Raji (cell line): Measurements from ENCODE around the gene SH3GL1.

ENCODE experiments used
- POLR2A ChIP-seq: IDR thresholded peaks from 2 replicates; pipeline ENCODE4 v1.6.1; 2011; ENCODE audit warnings: low read depth, low read length, control low read depth; ENCODE audit not compliant: insufficient read depth

Gene SH3GL1

DNA sequence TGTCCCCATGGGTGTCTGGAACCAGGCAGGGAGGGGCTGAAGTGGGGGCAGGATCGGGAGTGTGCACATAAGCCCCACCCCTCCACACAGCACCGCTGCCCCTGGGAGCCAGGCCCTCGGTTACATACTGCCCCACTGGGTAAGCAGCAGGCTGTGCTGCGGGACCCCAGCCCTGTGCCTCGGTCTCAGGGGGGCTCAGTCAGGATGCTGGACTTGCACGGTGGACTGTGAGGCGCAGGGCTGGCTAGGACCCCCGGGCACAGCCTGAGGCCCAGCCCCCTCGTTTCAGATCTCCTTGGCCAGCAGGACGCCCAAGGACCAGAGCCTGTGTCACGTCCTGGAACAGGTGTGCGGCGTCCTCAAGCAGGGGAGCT is 40.7 kb downstream of the SH3GL1 start:
- no peak for TF ChIP-seq POLR2A

DNA sequence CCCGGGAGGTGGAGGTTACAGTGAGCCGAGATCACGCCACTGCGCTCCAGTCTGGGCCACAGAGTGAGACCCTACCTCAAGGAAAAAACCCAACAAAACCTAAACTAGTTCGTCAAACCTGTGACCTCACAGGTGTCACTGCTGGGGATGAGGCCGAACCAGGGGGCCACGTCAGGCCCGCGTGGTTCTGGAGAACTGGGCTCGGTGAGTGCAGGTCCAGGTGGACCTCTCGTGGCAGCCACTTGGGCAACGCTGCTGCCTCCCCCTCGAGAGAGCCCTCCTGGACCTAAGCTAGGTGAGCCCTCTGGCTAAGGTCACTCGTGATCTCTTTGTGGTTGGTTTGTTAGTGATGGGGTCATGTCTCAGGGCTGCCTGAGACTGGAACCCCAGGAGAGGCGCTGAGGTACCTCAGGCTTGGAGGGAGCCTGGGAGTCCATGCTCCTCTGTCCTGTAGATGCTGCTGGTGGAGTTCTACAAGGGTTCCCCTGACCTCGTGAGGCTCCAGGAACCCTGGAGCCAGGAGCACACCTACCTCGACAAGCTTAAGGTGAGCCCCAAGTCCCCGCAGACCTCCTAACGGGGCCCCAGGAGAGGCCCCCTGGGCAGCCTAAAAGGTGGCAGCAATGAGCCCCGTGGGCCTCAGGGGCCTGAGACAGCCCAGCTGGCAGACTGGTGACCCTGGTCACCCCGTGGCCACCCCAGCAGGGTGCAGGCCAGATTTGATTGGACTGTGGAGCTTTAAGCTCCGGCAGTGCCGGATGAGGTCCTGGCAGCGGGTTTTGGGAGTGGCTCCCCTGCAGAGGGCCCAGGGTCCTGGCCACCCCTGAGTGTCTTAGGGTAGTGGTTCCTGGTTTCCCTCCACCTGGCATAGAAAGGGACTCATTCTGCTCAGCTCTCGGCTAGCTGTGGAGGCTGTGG is 41.4 kb downstream of the SH3GL1 start:
- no peak for TF ChIP-seq POLR2A

DNA sequence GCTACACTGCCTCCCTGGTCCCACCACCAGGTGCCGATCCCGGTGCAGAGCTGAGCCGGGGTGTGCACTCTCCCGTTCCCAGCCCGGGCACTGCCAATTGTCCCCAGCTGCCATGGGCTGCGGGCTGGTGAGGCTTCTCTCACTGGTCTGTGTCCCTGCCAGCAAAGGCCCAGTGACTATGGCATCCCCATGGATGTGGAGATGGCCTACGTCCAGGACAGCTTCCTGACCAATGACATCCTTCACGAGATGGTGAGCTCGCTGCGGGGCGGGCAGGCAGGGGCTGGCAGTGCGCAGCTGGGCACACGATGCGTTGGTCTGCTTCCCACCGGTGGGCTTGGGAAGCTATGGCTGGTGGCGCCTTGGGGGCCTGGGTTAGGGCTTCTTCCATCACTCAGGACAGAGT is 42.4 kb downstream of the SH3GL1 start:
- no peak for TF ChIP-seq POLR2A

DNA sequence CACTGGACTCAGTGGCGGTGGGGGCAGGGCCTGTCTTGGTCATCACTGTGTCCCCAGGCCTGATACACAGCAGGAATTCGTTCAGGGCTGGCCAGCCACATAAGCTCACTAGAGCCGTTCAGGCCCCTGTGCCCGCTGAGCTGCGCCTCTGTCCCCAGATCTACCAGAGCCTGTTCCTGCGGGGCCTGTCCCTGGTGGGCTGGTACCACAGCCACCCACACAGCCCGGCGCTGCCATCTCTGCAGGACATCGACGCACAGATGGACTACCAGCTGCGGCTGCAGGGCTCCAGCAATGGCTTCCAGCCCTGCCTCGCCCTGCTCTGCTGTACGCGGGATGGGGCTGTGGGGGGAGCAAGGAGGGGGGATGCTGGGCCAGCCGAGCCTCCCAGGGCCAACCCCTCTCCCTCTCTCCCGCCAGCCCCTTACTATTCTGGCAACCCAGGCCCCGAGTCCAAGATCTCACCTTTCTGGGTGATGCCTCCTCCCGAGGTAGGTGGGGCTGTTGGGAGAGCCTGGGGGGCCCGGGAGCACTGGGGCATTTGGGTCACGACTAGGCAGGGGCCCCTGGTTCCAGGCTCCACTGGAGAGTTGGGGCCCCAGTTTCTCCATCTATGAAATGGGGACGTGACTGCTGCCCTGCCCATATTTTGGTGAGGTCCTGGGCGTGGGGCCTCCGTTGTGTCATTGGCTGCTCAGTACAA is 43.1 kb downstream of the SH3GL1 start:
- no peak for TF ChIP-seq POLR2A

DNA sequence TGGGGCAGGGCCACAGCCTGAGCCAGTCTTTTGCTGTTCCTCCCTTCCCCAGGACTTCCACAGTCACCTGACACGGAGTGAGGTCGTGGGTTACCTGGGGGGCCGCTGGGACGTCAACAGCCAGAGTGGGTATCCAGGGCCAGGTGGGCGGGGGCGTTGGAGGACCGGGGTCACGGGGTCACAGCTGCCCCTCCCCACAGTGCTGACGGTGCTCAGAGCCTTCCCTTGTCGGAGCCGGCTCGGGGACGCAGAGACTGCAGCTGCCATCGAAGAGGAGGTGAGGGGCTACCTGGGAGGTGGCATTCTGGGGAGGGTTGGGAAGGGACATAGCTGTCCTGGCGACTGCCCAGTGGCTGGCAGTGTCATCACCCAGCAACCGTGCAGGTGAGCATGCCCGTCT is 45.5 kb downstream of the SH3GL1 start:
- no peak for TF ChIP-seq POLR2A

DNA sequence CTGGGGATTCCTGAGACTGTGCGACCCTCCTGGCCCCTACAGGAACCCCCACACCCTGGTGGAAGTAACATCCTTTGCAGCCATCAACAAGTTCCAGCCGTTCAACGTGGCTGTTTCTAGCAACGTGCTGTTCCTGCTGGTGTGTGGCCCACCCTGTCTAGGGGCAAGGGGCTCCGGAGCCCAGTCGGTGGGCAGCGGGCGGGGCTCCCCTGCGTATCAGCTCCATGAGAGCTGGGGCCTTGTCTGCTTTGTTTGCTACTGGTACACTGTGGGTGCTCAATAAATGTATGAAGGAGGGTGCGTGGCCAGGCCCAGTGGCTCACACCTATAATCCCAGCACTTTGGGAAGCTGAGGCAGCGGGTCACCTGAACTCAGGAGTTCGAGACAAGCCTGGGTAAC is 46.1 kb downstream of the SH3GL1 start:
- TF ChIP-seq POLR2A: no peak

DNA sequence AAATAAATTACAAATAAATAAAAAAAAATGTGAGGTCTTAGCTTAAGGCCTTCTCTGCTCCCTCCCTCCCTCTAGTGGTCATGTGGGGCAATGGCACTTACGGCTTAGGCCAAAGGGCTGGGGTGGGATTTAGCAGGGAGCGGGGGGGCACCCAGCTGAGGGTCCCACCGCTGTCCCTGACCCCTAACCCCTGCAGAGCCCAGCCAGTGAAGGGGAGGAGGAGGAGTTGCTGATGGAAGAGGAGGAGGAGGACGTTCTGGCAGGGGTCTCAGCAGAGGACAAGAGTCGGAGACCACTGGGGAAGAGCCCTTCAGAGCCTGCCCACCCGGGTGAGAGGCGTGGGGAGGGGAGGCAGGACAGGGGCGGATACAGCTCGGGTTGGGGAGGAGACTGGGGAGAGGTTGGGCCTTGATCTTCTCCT is 47.6 kb downstream of the SH3GL1 start:
- TF ChIP-seq POLR2A: no peak

DNA sequence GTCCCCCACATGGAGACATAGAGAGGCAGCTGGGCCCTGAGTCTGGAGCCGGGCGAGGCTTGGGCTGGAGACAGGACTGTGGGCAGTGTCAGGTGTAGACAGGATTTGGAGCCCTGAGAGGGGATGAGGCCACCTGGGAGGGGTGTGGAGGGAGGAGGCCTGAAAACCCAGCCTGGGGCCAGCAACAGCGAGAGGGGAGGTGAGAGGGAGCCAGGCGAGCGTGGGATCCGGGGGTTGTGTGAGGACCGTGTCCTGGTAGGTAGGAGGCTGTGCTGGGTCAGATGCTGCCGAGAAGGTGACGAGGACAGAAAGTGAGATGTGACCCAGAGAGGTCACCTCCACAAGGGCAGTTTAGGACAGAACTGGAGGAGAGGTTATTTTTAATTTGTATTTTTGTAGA is 49.6 kb downstream of the SH3GL1 start:
- TF ChIP-seq POLR2A: no peak

DNA sequence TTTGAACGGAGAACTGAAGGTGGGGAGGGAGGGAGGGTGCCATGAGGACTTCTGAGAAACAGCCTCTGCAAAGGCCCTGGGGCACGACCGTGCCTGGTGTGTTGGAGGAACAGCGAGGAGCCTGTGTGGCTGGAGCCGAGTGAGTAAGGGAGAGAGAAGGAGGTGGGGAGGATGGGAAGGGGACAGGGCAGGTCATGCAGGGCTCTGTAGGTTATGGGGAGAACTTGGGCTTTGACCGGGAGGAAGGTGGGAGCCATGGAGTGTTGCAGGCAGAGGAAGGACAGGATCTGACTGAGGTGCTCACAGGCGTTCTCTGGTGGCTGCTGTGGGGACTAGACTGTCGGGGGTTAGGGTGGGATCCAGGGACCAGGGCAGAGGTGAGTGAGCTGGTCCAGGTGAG is 50.2 kb downstream of the SH3GL1 start:
- no peak for TF ChIP-seq POLR2A

DNA sequence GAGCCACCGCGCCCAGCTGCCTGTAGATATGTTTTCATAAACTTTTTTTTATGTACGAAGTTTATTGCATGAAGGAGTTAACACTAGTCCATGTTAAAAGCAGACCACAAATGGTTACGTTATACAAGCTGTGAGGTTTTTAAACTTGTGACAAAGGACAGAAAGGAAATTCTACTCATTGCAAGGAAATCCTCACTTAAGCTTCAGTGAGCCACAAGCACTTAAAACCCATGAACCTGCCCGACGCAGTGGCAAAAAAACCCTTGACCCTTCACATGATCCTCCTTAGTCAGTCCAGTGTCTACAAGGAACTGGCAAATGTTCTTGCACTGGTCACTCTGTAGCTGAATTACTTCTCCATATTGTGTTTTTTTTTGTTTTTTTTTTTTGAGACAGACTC is 52.8 kb downstream of the SH3GL1 start:
- TF ChIP-seq POLR2A: no peak

DNA sequence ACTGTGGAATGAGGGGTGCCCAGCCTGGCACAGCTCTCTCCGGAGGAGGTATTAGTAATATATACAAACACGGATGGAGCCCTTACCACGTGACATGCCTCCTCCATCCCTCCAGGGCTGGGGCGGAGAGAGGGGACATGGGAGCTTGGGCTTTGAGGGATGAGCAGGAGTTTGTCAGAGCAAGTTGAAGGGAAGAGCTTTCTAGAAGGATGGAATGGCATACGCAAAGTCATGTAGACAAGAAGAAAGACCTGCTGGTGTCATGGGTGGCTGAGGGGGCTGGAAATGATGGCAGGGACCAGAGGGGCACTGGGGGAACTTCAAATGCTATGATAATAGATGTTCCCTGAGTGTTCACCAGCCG is 54.3 kb downstream of the SH3GL1 start:
- no peak for TF ChIP-seq POLR2A

DNA sequence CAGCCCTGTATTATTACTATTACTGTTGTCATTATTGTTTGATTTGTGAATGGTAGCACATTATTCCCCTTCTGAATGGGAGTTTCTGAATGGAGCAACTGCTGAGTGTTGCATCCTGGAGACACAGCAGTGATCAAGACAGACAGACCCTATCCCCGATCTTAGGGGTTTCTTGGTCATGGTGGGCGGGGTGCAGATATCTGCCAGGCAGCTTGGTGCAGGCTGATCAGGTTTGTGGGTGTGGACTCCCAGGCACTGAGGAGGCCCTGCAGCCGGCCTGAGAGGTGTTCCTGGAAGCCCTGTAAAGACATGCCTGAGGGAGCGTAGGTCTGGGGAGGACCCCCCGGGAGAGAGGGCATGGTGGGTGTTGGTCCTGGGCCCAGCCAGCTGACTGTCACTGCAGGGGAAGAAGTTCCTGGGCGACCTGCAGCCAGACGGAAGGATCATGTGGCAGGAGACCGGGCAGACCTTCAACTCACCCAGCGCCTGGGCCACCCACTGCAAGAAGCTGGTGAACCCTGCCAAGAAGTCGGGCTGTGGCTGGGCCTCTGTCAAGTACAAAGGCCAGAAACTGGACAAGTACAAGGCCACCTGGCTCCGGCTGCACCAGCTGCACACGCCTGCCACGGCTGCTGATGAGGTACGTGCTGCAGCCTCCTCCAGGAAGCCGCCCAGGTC is 54.9 kb downstream of the SH3GL1 start:
- no peak for TF ChIP-seq POLR2A

DNA sequence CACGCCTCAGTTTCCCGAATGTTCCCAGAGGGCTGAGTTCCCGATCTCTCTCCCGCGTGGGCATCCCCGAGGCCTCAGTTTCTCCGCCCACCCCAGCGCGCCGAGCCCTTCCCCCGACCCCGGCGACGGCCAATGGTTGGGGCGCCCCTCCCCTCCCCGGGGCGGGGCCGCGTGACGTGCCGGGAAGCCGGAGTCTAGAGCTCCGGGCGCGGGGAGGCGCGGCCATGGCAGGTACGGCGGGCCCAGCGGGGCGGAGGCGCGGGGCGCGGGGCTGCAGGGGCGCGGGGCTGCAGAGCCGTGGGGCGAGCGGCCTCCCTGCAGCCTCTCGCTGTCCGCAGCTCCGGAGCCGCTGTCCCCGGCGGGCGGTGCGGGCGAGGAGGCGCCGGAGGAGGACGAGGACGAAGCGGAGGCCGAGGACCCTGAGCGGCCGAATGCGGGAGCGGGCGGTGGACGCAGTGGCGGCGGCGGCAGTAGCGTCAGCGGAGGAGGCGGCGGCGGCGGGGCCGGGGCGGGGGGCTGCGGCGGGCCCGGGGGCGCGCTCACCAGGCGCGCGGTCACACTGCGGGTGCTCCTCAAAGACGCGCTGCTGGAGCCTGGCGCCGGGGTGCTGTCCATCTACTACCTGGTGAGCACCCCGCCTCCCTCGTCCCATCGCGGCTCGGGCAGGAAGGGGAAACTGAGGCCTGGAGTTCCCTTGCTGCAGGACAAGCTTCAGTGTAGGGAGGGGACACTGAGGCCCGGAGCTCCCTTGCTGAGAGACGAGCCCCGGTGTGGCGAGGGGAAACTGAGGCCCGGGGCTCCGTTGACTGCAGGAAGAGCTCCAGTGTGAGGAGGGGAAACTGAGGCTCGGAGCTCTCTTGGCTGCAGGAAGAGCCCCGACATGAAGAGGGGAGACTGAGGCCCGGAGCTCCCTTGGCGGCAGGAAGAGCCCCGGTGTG is 56.7 kb downstream of the SH3GL1 start, which contains the start of gene MPND:
MPND (plus strand) TSS at position 193 of the 938 bp plus-strand sequence; CDS start at position 225, 32 bp downstream.
- peak; percentile 70 for TF ChIP-seq POLR2A

DNA sequence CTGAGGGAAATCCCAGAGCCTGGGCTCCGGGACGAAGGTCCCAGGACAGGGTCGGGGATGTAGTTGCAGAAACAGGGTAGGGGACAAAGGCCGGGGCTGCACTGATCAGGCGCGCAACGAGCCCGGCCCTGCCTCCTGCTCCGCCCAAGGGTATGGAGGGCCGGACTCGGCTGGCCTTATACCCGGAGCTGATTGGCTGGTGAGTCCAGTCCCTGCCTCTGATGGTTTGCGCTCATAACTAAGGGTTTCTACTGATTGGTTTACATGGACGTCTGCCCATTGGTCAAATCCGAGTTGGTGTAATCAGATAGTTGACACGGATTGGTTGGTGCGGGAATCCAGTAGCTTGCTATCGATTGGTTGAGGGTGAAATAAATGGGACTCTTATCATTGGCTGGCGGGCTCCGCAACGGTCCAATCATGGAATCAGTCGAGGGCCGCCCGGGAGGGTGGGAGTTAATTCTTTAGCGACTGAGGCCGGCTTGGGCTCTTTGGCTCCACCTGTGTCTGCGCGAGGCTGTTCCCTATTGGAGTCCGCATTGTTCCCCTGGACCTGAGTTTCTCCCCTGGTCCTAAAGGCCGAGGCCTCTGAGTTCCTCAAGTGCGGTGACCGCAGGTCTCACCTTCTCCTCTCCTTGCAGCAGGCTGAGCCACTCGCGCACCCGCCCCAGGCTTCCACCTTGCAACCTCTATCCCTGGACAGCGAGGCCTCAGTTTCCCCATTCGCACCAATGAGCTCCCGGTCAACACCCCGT is 57.6 kb downstream of the SH3GL1 start:
- TF ChIP-seq POLR2A: peak; percentile 87
